PC-3 (cell line): ENCODE results near the gene NCOA7. TPM values are rescaled to one million over a fixed set of nuclear protein-coding genes. Genes with fewer than 3 reads are reported as not detected.

ENCODE experiments used
- ATAC-seq: fragments of 200-7000 bp; cut with Tn5 transposase; 2 replicates; pipeline ENCODE4 v1.9.1; 2020; ENCODE audit warnings: mild to moderate bottlenecking, moderate library complexity
- BruUV-seq: library from RNA; stranded (reverse); fragments of 400-500 nt; replicated peaks from 2 replicates; lab custom pipeline; 2021; lab: Mats Ljungman, UMichigan
- CTCF ChIA-PET: fragments of 300-600 bp; sonication (Branson Sonifier 250); formaldehyde crosslinking; loops from one replicate; lab custom pipeline; 2022; ENCODE audit warnings: antibody characterized with exemption; lab: Charles Lee
- POLR2A ChIA-PET: fragments of 300-600 bp; sonication (Branson Sonifier 250); formaldehyde crosslinking; loops from one replicate; lab custom pipeline; 2022; ENCODE audit warnings: antibody characterized with exemption; ENCODE audit not compliant: unreplicated experiment; lab: Charles Lee
- DNase-seq: peaks from one replicate; pipeline ENCODE4 v3.0.0-alpha.2; 2015
- H2AFZ ChIP-seq: fragments of 300-600 bp; sonication (generic); 2 replicates; pipeline ENCODE4 v1.6.0; 2016; ENCODE audit warnings: antibody characterized with exemption, low read length
- H3F3A ChIP-seq: fragments of 300-600 bp; sonication (generic); one replicate; pipeline ENCODE4 v1.6.0; 2017; ENCODE audit warnings: antibody characterized with exemption, low read length, control low read depth, mild to moderate bottlenecking; ENCODE audit not compliant: unreplicated experiment
- H3K27ac ChIP-seq: fragments of 300-600 bp; sonication (generic); 2 replicates; pipeline ENCODE4 v1.5.1; 2016; ENCODE audit warnings: mild to moderate bottlenecking, low read length
- H3K27me3 ChIP-seq: fragments of 300-600 bp; sonication (generic); 2 replicates; pipeline ENCODE4 v1.6.1; 2016; ENCODE audit warnings: low read length, mixed read lengths
- H3K36me3 ChIP-seq: fragments of 300-600 bp; sonication (generic); 2 replicates; pipeline ENCODE4 v1.6.1; 2016; ENCODE audit warnings: low read depth, mixed run types, low read length, mixed read lengths
- H3K4me1 ChIP-seq: fragments of 300-600 bp; sonication (generic); 2 replicates; pipeline ENCODE4 v1.5.1; 2016; ENCODE audit warnings: low read length; ENCODE audit not compliant: insufficient read depth
- H3K4me2 ChIP-seq: fragments of 300-600 bp; sonication (generic); 2 replicates; pipeline ENCODE4 v1.6.0; 2016; ENCODE audit warnings: low read length
- H3K4me3 ChIP-seq: fragments of 300-600 bp; sonication (generic); 2 replicates; pipeline ENCODE4 v1.5.1; 2016; ENCODE audit warnings: mild to moderate bottlenecking, low read length, mixed read lengths
- H3K79me2 ChIP-seq: fragments of 300-600 bp; sonication (generic); 2 replicates; pipeline ENCODE4 v1.6.1; 2017; ENCODE audit warnings: low read length, mixed read lengths
- H3K9ac ChIP-seq: fragments of 300-600 bp; sonication (generic); 2 replicates; pipeline ENCODE4 v1.6.0; 2016; ENCODE audit warnings: mild to moderate bottlenecking, low read length
- H3K9me2 ChIP-seq: fragments of 300-600 bp; sonication (generic); replicated peaks from 2 replicates; pipeline ENCODE4 v1.6.1; 2016; ENCODE audit warnings: mixed run types, low read length, mixed read lengths
- H3K9me3 ChIP-seq: fragments of 300-600 bp; sonication (generic); 2 replicates; pipeline ENCODE4 v1.6.1; 2016; ENCODE audit warnings: low read length, mixed read lengths
- H4K20me1 ChIP-seq: fragments of 300-600 bp; sonication (generic); 2 replicates; pipeline ENCODE4 v1.6.1; 2016; ENCODE audit warnings: low read length, mixed read lengths
- CTCF ChIP-seq: fragments of 300-600 bp; sonication (generic); conservative IDR thresholded peaks from 2 replicates; pipeline ENCODE4 v1.5.1; 2017; ENCODE audit warnings: antibody characterized with exemption, low read depth, mild to moderate bottlenecking, low read length
- EZH2 ChIP-seq: fragments of 300-600 bp; sonication (generic); IDR thresholded peaks from one replicate; pipeline ENCODE4 v1.6.1; 2017; ENCODE audit warnings: antibody characterized with exemption, mild to moderate bottlenecking, low read length; ENCODE audit not compliant: unreplicated experiment
- EZH2phosphoT487 ChIP-seq: fragments of 300-600 bp; sonication (generic); IDR thresholded peaks from 2 replicates; pipeline ENCODE4 v1.6.1; 2018; ENCODE audit warnings: mild to moderate bottlenecking, antibody characterized with exemption, low read length, borderline replicate concordance
- intact Hi-C: fragments of 100-400 bp; cut with micrococcal nuclease; formaldehyde crosslinking; loops from 2 replicates; pipeline ENCODE4 v1.9.0; 2023
- total RNA-seq: library from RNA; depleted of rRNA; stranded (reverse); fragments of >200 nt; gene quantifications from 2 replicates; pipeline ENCODE4 v1.2.3, GENCODE V29; 2014

Gene NCOA7
- total RNA-seq, 1 experiment from 2014 or later, result 13.4 TPM

GRCh38 chr6:125918230-125918629 lies 127.5 kb downstream of the NCOA7 start:
- H3K9me2 ChIP-seq, result no peaks in the 10 kb centered on the region
- POLR2A ChIA-PET, result no interaction called here
- H3F3A ChIP-seq, result no peaks in the 10 kb centered on the region
- peak overlapping the region; percentile 78 for H3K4me2 ChIP-seq
- DNase-seq (no peak), ATAC-seq (no peak)
- H2AFZ ChIP-seq, result peak overlapping the region; percentile 57
- no TSS peak for BruUV-seq
- H3K9me3 ChIP-seq, result no peaks in the 10 kb centered on the region
- TF ChIP-seq EZH2 (no peak), EZH2phosphoT487 (no peak), CTCF (no peak)
- intact Hi-C loops, result loop anchor here (2.0 to 5.0 kb wide), 2 partner anchors 34 to 45 kb away; no protein-coding TSS in a partner anchor
- H3K27ac ChIP-seq, result peak overlapping the region; percentile 90
- peaks cover 53% of the 10 kb centered on the region for H3K4me1 ChIP-seq
- peaks cover 5% of the 10 kb centered on the region; the same call in 1 of the 2 replicates for H3K79me2 ChIP-seq
- H3K27me3 ChIP-seq, result no peaks in the 10 kb centered on the region
- CTCF ChIA-PET, result no interaction called here
- peaks cover 2% of the 10 kb centered on the region; the same call in 1 of the 2 replicates for H3K36me3 ChIP-seq
- H3K9ac ChIP-seq, result peak overlapping the region; percentile 54
- H3K4me3 ChIP-seq, result peak overlapping the region; percentile 68; the same call in 1 of the 2 replicates
- H4K20me1 ChIP-seq, result no peaks in the 10 kb centered on the region

GRCh38 chr6:125918681-125919566 lies 128.2 kb downstream of the NCOA7 start:
- H3K4me3 ChIP-seq, result peak overlapping the region; percentile 68
- H3K79me2 ChIP-seq, result peaks cover 5% of the 10 kb centered on the region; the same call in 1 of the 2 replicates
- H3K9me3 ChIP-seq, result no peaks in the 10 kb centered on the region
- CTCF ChIA-PET, result no interaction called here
- H3K4me2 ChIP-seq, result peak overlapping the region; percentile 78
- BruUV-seq, result no TSS peak
- peak overlapping the region; percentile 57 for H2AFZ ChIP-seq
- no peaks in the 10 kb centered on the region for H4K20me1 ChIP-seq
- peak overlapping the region; percentile 79 for H3K9ac ChIP-seq
- peaks cover 54% of the 10 kb centered on the region for H3K4me1 ChIP-seq
- H3K9me2 ChIP-seq, result no peaks in the 10 kb centered on the region
- no peaks in the 10 kb centered on the region for H3F3A ChIP-seq
- peak overlapping the region; percentile 90 for H3K27ac ChIP-seq
- DNase-seq, result peak; percentile 79
- TF ChIP-seq CTCF (no peak), EZH2phosphoT487 (no peak), EZH2 (no peak)
- no peaks in the 10 kb centered on the region for H3K27me3 ChIP-seq
- H3K36me3 ChIP-seq, result peaks cover 2% of the 10 kb centered on the region; the same call in 1 of the 2 replicates
- peak; percentile 77 for ATAC-seq
- intact Hi-C loops, result loop anchor here (2.0 to 5.0 kb wide), 2 partner anchors 33 to 46 kb away; no protein-coding TSS in a partner anchor
- POLR2A ChIA-PET, result interaction anchor here (0.6 kb wide), 1 partner anchor 816 kb away, joined by 3 read pairs; no protein-coding TSS in a partner anchor
